DOHH2 (cell line): ENCODE measurements around the gene ZC3H12C.

Source experiments
- H3F3A ChIP-seq: fragments of 200-600 bp; sonication (generic), shearing (Covaris generic); 2 replicates; pipeline ENCODE4 v1.6.0; 2016; ENCODE audit warnings: antibody characterized with exemption, mild to moderate bottlenecking; ENCODE audit not compliant: control insufficient read depth, insufficient read depth
- H3K27ac ChIP-seq: fragments of 200-600 bp; sonication (generic); 2 replicates; pipeline ENCODE4 v1.5.1; 2014; ENCODE audit warnings: low read depth, mild to moderate bottlenecking, low read length, moderate library complexity
- H3K27me3 ChIP-seq: fragments of 200-600 bp; sonication (generic); 2 replicates; pipeline ENCODE4 v1.6.1; 2014; ENCODE audit warnings: mild to moderate bottlenecking, low read length, mixed read lengths; ENCODE audit not compliant: control insufficient read depth
- H3K36me3 ChIP-seq: fragments of 200-600 bp; sonication (generic); 2 replicates; pipeline ENCODE4 v1.6.1; 2014; ENCODE audit warnings: mild to moderate bottlenecking, low read length, moderate library complexity, mixed read lengths; ENCODE audit not compliant: control insufficient read depth
- H3K4me1 ChIP-seq: fragments of 200-600 bp; sonication (generic); 2 replicates; pipeline ENCODE4 v1.6.1; 2014; ENCODE audit warnings: mild to moderate bottlenecking, low read length, mixed read lengths; ENCODE audit not compliant: control insufficient read depth
- H3K4me2 ChIP-seq: fragments of 200-600 bp; sonication (generic); 2 replicates; pipeline ENCODE4 v1.6.0; 2014; ENCODE audit warnings: mild to moderate bottlenecking, low read length, moderate library complexity
- H3K4me3 ChIP-seq: fragments of 200-600 bp; sonication (generic); 2 replicates; pipeline ENCODE4 v1.5.1; 2014; ENCODE audit warnings: mild to moderate bottlenecking, low read length, mixed read lengths
- H3K79me2 ChIP-seq: fragments of 200-600 bp; sonication (generic); 2 replicates; pipeline ENCODE4 v1.6.1; 2014; ENCODE audit warnings: mild to moderate bottlenecking, low read length, mixed read lengths; ENCODE audit not compliant: control insufficient read depth
- H3K9me2 ChIP-seq: fragments of 200-600 bp; sonication (generic); replicated peaks from 2 replicates; pipeline ENCODE4 v1.6.1; 2014; ENCODE audit warnings: mild to moderate bottlenecking, low read length, mixed read lengths; ENCODE audit not compliant: control insufficient read depth
- H3K9me3 ChIP-seq: fragments of 200-600 bp; sonication (generic); 2 replicates; pipeline ENCODE4 v1.6.1; 2014; ENCODE audit warnings: antibody characterized with exemption, low read length, mixed read lengths; ENCODE audit not compliant: control insufficient read depth, insufficient read depth
- H4K20me1 ChIP-seq: fragments of 200-600 bp; sonication (generic); 2 replicates; pipeline ENCODE4 v1.6.0; 2014; ENCODE audit warnings: low read depth, mild to moderate bottlenecking, antibody characterized with exemption, low read length, moderate library complexity; ENCODE audit not compliant: control insufficient read depth, insufficient read depth
- CTCF ChIP-seq: fragments of 200-600 bp; sonication (generic); IDR thresholded peaks from one replicate; pipeline ENCODE4 v1.5.1; 2014; ENCODE audit warnings: antibody characterized with exemption, mild to moderate bottlenecking, low read depth, low read length; ENCODE audit not compliant: poor library complexity, severe bottlenecking
- EZH2phosphoT487 ChIP-seq: fragments of 200-600 bp; sonication (generic); IDR thresholded peaks from 2 replicates; pipeline ENCODE4 v1.6.1; 2017; ENCODE audit warnings: borderline replicate concordance, mild to moderate bottlenecking, antibody characterized with exemption, low read length, moderate library complexity, mixed read lengths

The ZC3H12C gene

GRCh38 chr11:110092515-110093406, at the start of gene ZC3H12C:
ZC3H12C (plus strand) TSS chr11:110093392; CDS start chr11:110093412, 20 bp downstream.
- Histone ChIP-seq H3K36me3 (no peaks in the 10 kb centered on the region), H3F3A (no peaks in the 10 kb centered on the region), H3K4me2 (no peak within 1 kb of the TSS), H3K4me3 (no peak within 1 kb of the TSS), H3K9me3 (0 out of 2 replicates have a peak, but pooled peaks cover 5% of the 10 kb centered on the region), H3K79me2 (no peaks in the 10 kb centered on the region), H3K9me2 (no peaks in the 10 kb centered on the region), H3K27me3 (peaks cover 33% of the 10 kb centered on the region), H3K27ac (no peak within 1 kb of the TSS), H4K20me1 (no peaks in the 10 kb centered on the region), H3K4me1 (no peaks in the 10 kb centered on the region)
- TF ChIP-seq CTCF, result no peak
- peak; percentile 51; the same call in 1 of the 2 replicates for TF ChIP-seq EZH2phosphoT487

- H3K4me1 ChIP-seq, result no peaks in the 10 kb centered on the region
- H4K20me1 ChIP-seq, result no peaks in the 10 kb centered on the region
- H3K27ac ChIP-seq, result no peak overlapping the region
- no peaks in the 10 kb centered on the region for H3F3A ChIP-seq
- no peak overlapping the region for H3K4me2 ChIP-seq
- no peaks in the 10 kb centered on the region for H3K36me3 ChIP-seq
- H3K9me3 ChIP-seq, result no peaks in the 10 kb centered on the region
- H3K9me2 ChIP-seq, result no peaks in the 10 kb centered on the region
- H3K4me3 ChIP-seq, result no peak overlapping the region
- no peaks in the 10 kb centered on the region for H3K79me2 ChIP-seq
- no peak for TF ChIP-seq EZH2phosphoT487
- no peak for TF ChIP-seq CTCF
- no peaks in the 10 kb centered on the region for H3K27me3 ChIP-seq
These were observed 48.8 kb upstream of the ZC3H12C start for GRCh38 chr11:110044226-110044968.

- Histone ChIP-seq H3K27ac (no peak overlapping the region), H3K4me1 (no peaks in the 10 kb centered on the region), H4K20me1 (no peaks in the 10 kb centered on the region), H3F3A (no peaks in the 10 kb centered on the region), H3K9me2 (no peaks in the 10 kb centered on the region), H3K79me2 (no peaks in the 10 kb centered on the region), H3K4me3 (no peak overlapping the region), H3K27me3 (no peaks in the 10 kb centered on the region), H3K9me3 (no peaks in the 10 kb centered on the region), H3K36me3 (no peaks in the 10 kb centered on the region), H3K4me2 (no peak overlapping the region)
- no peak for TF ChIP-seq CTCF
- no peak for TF ChIP-seq EZH2phosphoT487
These were observed 46.3 kb upstream of the ZC3H12C start for GRCh38 chr11:110046775-110047380.
